HEK293 (cell line): ENCODE results near the gene CSF1.

Source experiments
- CTCF ChIA-PET: fragments of 350-600 bp; formaldehyde crosslinking; extraction: SDS; loops from one replicate; lab custom pipeline; 2021; ENCODE audit warnings: antibody characterized with exemption; lab: Yijun Ruan, JAX
- POLR2A ChIA-PET: fragments of 300-600 bp; formaldehyde crosslinking; extraction: SDS; loops from one replicate; lab custom pipeline; 2020; ENCODE audit warnings: antibody characterized with exemption, inconsistent platforms; lab: Yijun Ruan, JAX
- H3K27ac ChIP-seq: fragments of 200-500 bp; sonication (Bioruptor generic); 2 replicates; pipeline ENCODE4 v1.5.1; 2014; ENCODE audit warnings: low read depth, low read length, control low read depth, inconsistent platforms; ENCODE audit errors: extremely low read depth
- H3K36me3 ChIP-seq, 2 experiments: fragments of 200-500 bp in 1 of 2; sonication (Bioruptor generic) in 1 of 2; 1 replicate in 1 of 2; 2 replicates in 1 of 2; pipeline ENCODE4 v1.5.1; 2014 to 2017; ENCODE audit warnings: inconsistent platforms in 2 of 2, low read length in 2 of 2; ENCODE audit not compliant: control insufficient read depth in 2 of 2, insufficient read depth in 1 of 2
- H3K4me1 ChIP-seq: fragments of 200-500 bp; sonication (Bioruptor generic); 2 replicates; pipeline ENCODE4 v1.5.1; 2014; ENCODE audit warnings: mild to moderate bottlenecking, low read length, inconsistent platforms; ENCODE audit not compliant: control insufficient read depth, insufficient read depth
- H3K4me3 ChIP-seq: 2 replicates; pipeline ENCODE4 v1.5.1; 2011; ENCODE audit warnings: low read depth, mild to moderate bottlenecking, control low read depth, low read length, moderate library complexity
- H3K9me3 ChIP-seq: fragments of 200-500 bp; sonication (Bioruptor generic); 2 replicates; pipeline ENCODE4 v1.5.1; 2014; ENCODE audit warnings: low read depth, low read length, inconsistent platforms; ENCODE audit not compliant: control insufficient read depth, insufficient read depth
- EGR2 ChIP-seq: fragments of 450-650 bp; formaldehyde crosslinking; IDR thresholded peaks from 2 replicates; pipeline ENCODE4 v1.5.1; 2016; ENCODE audit warnings: low read depth, missing biosample characterization, missing genetic modification characterization
- HOXC10 ChIP-seq: sonication (generic); formaldehyde crosslinking; IDR thresholded peaks from 2 replicates; pipeline ENCODE4 v1.8.1; 2023; ENCODE audit warnings: mild to moderate bottlenecking, missing genetic modification reagents
- KLF10 ChIP-seq: fragments of 450-650 bp; IDR thresholded peaks from 2 replicates; pipeline ENCODE4 v1.5.1; 2018; ENCODE audit warnings: missing biosample characterization, mild to moderate bottlenecking, missing genetic modification characterization
- SP3 ChIP-seq: fragments of 450-650 bp; formaldehyde crosslinking; IDR thresholded peaks from 2 replicates; pipeline ENCODE4 v1.5.1; 2016; ENCODE audit warnings: missing biosample characterization, missing genetic modification characterization
- WT1 ChIP-seq: fragments of 450-650 bp; formaldehyde crosslinking; IDR thresholded peaks from 2 replicates; pipeline ENCODE4 v1.5.1; 2016; ENCODE audit warnings: missing biosample characterization, missing genetic modification characterization
- ZBTB17 ChIP-seq: fragments of 450-650 bp; formaldehyde crosslinking; IDR thresholded peaks from 2 replicates; pipeline ENCODE4 v1.5.1; 2016; ENCODE audit warnings: missing biosample characterization, missing genetic modification characterization
- ZFP37 ChIP-seq: fragments of 450-650 bp; formaldehyde crosslinking; IDR thresholded peaks from 2 replicates; pipeline ENCODE4 v1.5.1; 2016; ENCODE audit warnings: missing biosample characterization, missing genetic modification characterization
- ZNF274 ChIP-seq, 2 experiments: fragments of 200-500 bp in 1 of 2; fragments of 450-650 bp in 1 of 2; sonication (Bioruptor generic) in 1 of 2; formaldehyde crosslinking in 1 of 2; IDR thresholded peaks; 2 replicates each; pipeline versions ENCODE4 v1.5.1 to v1.6.1; 2014 to 2016; ENCODE audit warnings: borderline replicate concordance in 1 of 2, inconsistent platforms in 1 of 2, low read length in 1 of 2, missing biosample characterization in 1 of 2, missing genetic modification characterization in 1 of 2
- ZNF629 ChIP-seq: fragments of 450-650 bp; formaldehyde crosslinking; IDR thresholded peaks from 2 replicates; pipeline ENCODE4 v1.5.1; 2017; ENCODE audit warnings: missing biosample characterization, missing genetic modification characterization
- ZNF670 ChIP-seq: fragments of 450-650 bp; formaldehyde crosslinking; IDR thresholded peaks from 2 replicates; pipeline ENCODE4 v1.5.1; 2016; ENCODE audit warnings: missing biosample characterization, missing genetic modification characterization, low read depth
- TF ChIP-seq, protein P1 (sequence below): fragments of 450-650 bp; formaldehyde crosslinking; conservative IDR thresholded peaks from 2 replicates; pipeline ENCODE4 v1.5.1; 2016; ENCODE audit warnings: low read depth, missing biosample characterization, missing genetic modification characterization
- TF ChIP-seq, protein P2 (sequence below): fragments of 450-650 bp; formaldehyde crosslinking; IDR thresholded peaks from 2 replicates; pipeline ENCODE4 v1.5.1; 2016; ENCODE audit warnings: missing biosample characterization, missing genetic modification characterization, low read depth
- TF ChIP-seq, protein P3 (sequence below): fragments of 450-650 bp; formaldehyde crosslinking; IDR thresholded peaks from 2 replicates; pipeline ENCODE4 v1.5.1; 2017; ENCODE audit warnings: missing biosample characterization, missing genetic modification characterization
- TF ChIP-seq, protein P4 (sequence below): fragments of 450-650 bp; formaldehyde crosslinking; IDR thresholded peaks from 2 replicates; pipeline ENCODE4 v1.5.1; 2017; ENCODE audit warnings: missing biosample characterization, missing genetic modification characterization

Gene CSF1

DNA sequence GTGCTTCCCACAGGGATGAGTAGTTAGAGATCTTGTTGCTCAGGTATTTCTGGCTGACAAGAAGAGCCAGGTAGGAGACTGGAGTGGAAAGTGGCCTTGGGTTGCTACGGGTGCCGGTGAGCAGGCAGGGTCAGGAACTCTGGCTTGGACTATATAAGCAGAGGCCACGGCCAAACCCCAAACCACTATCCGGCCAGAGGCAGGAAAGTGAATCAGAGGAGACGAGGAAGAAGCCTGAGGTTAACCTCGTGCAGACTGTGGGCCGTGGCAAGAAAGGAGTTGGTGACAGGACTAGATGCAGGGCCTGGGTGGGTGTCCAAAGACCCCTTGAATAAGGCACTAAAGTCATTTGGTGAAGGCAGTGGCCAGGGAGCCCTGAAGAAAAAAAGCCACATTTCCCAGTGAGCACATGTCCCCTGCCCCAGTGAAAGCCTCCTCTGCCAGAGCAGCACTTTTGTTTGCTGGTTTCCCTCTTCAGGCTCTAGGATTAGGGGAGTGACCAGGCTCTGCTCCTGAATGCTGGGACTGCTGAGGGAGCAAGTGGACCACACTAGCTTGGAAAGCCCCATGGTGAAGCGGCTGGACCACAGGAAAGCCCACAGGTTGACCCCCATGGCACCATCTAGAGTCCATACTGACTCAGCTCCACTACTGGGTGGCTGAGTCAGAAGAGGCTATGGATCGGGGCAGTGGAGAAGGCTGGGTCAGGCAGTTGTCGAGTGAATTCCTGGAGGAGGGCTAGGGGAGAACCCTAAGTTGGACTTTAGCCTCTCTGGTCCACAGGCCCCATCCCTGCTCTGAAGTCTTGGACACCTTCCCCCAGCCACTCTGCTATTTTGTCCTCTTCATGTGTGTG, 23.4 kb downstream of the CSF1 start (continued):
- TF ChIP-seq, protein P1, sequence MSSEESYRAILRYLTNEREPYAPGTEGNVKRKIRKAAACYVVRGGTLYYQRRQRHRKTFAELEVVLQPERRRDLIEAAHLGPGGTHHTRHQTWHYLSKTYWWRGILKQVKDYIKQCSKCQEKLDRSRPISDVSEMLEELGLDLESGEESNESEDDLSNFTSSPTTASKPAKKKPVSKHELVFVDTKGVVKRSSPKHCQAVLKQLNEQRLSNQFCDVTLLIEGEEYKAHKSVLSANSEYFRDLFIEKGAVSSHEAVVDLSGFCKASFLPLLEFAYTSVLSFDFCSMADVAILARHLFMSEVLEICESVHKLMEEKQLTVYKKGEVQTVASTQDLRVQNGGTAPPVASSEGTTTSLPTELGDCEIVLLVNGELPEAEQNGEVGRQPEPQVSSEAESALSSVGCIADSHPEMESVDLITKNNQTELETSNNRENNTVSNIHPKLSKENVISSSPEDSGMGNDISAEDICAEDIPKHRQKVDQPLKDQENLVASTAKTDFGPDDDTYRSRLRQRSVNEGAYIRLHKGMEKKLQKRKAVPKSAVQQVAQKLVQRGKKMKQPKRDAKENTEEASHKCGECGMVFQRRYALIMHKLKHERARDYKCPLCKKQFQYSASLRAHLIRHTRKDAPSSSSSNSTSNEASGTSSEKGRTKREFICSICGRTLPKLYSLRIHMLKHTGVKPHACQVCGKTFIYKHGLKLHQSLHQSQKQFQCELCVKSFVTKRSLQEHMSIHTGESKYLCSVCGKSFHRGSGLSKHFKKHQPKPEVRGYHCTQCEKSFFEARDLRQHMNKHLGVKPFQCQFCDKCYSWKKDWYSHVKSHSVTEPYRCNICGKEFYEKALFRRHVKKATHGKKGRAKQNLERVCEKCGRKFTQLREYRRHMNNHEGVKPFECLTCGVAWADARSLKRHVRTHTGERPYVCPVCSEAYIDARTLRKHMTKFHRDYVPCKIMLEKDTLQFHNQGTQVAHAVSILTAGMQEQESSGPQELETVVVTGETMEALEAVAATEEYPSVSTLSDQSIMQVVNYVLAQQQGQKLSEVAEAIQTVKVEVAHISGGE (tag by site-specific recombination), result no peak

DNA sequence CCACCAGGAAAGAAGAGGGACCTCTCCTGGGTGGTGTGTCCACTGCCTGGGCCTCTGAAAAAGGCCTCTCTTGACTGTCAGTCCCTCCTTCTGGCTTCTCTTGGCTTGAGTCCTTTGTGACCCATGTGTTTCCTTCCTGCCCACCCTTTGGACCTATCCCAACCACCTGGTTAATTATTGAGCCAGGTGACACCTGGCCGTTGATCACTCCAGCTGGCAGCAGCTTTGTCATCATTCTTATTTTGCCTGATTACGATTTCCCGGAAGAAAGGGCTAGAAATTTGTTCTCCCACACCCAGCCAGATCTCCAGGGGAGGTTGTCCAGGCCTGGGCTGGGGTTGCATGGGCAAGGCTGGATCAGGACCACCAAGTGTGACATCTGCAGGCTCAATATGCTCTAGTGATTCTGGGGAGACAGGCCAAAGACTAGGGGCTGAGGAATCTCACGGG, 24.8 kb downstream of the CSF1 start:
- ChIA-PET CTCF (interaction anchor here (1.1 to 1.2 kb wide), 2 partner anchors 12 to 49 kb away, joined by 4 to 7 read pairs; partner anchors contain the start of gene AHCYL1), POLR2A (no interaction called here)
- Histone ChIP-seq H3K4me3 (no peak overlapping the region), H3K27ac (no peak overlapping the region), H3K9me3 (no peaks in the 10 kb centered on the region), H3K4me1 (no peaks in the 10 kb centered on the region), H3K36me3 (no peaks in the 10 kb centered on the region)
- TF ChIP-seq ZNF629 (tag by site-specific recombination) (no peak), EGR2 (tag by site-specific recombination) (no peak), WT1 (tag by site-specific recombination) (no peak), ZNF274 (IDR thresholded peaks at IDR 0.05; ENCODE audit: low read length) (no peak), ZNF274 (tag by site-specific recombination; IDR thresholded peaks at IDR 0.05; ENCODE audit: borderline replicate concordance) (no peak), ZNF670 (tag by site-specific recombination) (no peak), SP3 (no peak), ZBTB17 (tag by site-specific recombination) (no peak), KLF10 (no peak), ZFP37 (no peak), HOXC10 (CRISPR knock-in tag) (no peak)
- TF ChIP-seq, protein P2, sequence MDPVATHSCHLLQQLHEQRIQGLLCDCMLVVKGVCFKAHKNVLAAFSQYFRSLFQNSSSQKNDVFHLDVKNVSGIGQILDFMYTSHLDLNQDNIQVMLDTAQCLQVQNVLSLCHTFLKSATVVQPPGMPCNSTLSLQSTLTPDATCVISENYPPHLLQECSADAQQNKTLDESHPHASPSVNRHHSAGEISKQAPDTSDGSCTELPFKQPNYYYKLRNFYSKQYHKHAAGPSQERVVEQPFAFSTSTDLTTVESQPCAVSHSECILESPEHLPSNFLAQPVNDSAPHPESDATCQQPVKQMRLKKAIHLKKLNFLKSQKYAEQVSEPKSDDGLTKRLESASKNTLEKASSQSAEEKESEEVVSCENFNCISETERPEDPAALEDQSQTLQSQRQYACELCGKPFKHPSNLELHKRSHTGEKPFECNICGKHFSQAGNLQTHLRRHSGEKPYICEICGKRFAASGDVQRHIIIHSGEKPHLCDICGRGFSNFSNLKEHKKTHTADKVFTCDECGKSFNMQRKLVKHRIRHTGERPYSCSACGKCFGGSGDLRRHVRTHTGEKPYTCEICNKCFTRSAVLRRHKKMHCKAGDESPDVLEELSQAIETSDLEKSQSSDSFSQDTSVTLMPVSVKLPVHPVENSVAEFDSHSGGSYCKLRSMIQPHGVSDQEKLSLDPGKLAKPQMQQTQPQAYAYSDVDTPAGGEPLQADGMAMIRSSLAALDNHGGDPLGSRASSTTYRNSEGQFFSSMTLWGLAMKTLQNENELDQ (tag by site-specific recombination), result no peak
- TF ChIP-seq, protein P3, sequence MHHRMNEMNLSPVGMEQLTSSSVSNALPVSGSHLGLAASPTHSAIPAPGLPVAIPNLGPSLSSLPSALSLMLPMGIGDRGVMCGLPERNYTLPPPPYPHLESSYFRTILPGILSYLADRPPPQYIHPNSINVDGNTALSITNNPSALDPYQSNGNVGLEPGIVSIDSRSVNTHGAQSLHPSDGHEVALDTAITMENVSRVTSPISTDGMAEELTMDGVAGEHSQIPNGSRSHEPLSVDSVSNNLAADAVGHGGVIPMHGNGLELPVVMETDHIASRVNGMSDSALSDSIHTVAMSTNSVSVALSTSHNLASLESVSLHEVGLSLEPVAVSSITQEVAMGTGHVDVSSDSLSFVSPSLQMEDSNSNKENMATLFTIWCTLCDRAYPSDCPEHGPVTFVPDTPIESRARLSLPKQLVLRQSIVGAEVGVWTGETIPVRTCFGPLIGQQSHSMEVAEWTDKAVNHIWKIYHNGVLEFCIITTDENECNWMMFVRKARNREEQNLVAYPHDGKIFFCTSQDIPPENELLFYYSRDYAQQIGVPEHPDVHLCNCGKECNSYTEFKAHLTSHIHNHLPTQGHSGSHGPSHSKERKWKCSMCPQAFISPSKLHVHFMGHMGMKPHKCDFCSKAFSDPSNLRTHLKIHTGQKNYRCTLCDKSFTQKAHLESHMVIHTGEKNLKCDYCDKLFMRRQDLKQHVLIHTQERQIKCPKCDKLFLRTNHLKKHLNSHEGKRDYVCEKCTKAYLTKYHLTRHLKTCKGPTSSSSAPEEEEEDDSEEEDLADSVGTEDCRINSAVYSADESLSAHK (tag by site-specific recombination), result no peak
- TF ChIP-seq, protein P4, sequence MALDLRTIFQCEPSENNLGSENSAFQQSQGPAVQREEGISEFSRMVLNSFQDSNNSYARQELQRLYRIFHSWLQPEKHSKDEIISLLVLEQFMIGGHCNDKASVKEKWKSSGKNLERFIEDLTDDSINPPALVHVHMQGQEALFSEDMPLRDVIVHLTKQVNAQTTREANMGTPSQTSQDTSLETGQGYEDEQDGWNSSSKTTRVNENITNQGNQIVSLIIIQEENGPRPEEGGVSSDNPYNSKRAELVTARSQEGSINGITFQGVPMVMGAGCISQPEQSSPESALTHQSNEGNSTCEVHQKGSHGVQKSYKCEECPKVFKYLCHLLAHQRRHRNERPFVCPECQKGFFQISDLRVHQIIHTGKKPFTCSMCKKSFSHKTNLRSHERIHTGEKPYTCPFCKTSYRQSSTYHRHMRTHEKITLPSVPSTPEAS, result no peak
